ENCODE results near the gene CDCA8. TPM values are rescaled to one million over a fixed set of nuclear protein-coding genes. Genes with fewer than 3 reads are reported as not detected.

CDCA8 gene
- total and polyA plus RNA-seq, 2 experiments from 2014 or later, result 31.6 to 37.9 TPM

- Histone ChIP-seq H4K20me1 (replicated peaks; ENCODE audit: insufficient read depth) (no peaks in the 10 kb centered on the region), H3F3A (replicated peaks; ENCODE audit: low read depth) (no peaks in the 10 kb centered on the region), H3K36me3 (ENCODE audit: insufficient read depth) (no peaks in the 10 kb centered on the region), H3K4me2 (no peak overlapping the region), H2AFZ (no peak overlapping the region), H3K4me3 (no peak overlapping the region), H3K27ac (ENCODE audit: low read depth) (no peak overlapping the region), H3K9me2 (ENCODE audit: insufficient read depth) (no peaks in the 10 kb centered on the region), H3K27me3 (ENCODE audit: insufficient read depth) (no peaks in the 10 kb centered on the region), H3K4me1 (ENCODE audit: insufficient read depth) (no peaks in the 10 kb centered on the region), H3K79me2 (replicated peaks; ENCODE audit: insufficient read depth) (no peaks in the 10 kb centered on the region)
- Mint-ChIP-seq H3K4me1 (no peaks in the 10 kb centered on the region), H3K4me3 (no peak overlapping the region), H3K27me3 (ENCODE audit: insufficient read depth, low read depth, poor library complexity) (peaks cover 3% of the 10 kb centered on the region), H3K9me3 (no peaks in the 10 kb centered on the region; the same call in 2 of the 3 replicates), H3K27ac (no peak overlapping the region), H3K36me3 (ENCODE audit: low read depth) (no peaks in the 10 kb centered on the region)
- no peak for ATAC-seq
- DNase-seq (ENCODE audit: low spot score), result no peak
- TF ChIP-seq, protein P1, sequence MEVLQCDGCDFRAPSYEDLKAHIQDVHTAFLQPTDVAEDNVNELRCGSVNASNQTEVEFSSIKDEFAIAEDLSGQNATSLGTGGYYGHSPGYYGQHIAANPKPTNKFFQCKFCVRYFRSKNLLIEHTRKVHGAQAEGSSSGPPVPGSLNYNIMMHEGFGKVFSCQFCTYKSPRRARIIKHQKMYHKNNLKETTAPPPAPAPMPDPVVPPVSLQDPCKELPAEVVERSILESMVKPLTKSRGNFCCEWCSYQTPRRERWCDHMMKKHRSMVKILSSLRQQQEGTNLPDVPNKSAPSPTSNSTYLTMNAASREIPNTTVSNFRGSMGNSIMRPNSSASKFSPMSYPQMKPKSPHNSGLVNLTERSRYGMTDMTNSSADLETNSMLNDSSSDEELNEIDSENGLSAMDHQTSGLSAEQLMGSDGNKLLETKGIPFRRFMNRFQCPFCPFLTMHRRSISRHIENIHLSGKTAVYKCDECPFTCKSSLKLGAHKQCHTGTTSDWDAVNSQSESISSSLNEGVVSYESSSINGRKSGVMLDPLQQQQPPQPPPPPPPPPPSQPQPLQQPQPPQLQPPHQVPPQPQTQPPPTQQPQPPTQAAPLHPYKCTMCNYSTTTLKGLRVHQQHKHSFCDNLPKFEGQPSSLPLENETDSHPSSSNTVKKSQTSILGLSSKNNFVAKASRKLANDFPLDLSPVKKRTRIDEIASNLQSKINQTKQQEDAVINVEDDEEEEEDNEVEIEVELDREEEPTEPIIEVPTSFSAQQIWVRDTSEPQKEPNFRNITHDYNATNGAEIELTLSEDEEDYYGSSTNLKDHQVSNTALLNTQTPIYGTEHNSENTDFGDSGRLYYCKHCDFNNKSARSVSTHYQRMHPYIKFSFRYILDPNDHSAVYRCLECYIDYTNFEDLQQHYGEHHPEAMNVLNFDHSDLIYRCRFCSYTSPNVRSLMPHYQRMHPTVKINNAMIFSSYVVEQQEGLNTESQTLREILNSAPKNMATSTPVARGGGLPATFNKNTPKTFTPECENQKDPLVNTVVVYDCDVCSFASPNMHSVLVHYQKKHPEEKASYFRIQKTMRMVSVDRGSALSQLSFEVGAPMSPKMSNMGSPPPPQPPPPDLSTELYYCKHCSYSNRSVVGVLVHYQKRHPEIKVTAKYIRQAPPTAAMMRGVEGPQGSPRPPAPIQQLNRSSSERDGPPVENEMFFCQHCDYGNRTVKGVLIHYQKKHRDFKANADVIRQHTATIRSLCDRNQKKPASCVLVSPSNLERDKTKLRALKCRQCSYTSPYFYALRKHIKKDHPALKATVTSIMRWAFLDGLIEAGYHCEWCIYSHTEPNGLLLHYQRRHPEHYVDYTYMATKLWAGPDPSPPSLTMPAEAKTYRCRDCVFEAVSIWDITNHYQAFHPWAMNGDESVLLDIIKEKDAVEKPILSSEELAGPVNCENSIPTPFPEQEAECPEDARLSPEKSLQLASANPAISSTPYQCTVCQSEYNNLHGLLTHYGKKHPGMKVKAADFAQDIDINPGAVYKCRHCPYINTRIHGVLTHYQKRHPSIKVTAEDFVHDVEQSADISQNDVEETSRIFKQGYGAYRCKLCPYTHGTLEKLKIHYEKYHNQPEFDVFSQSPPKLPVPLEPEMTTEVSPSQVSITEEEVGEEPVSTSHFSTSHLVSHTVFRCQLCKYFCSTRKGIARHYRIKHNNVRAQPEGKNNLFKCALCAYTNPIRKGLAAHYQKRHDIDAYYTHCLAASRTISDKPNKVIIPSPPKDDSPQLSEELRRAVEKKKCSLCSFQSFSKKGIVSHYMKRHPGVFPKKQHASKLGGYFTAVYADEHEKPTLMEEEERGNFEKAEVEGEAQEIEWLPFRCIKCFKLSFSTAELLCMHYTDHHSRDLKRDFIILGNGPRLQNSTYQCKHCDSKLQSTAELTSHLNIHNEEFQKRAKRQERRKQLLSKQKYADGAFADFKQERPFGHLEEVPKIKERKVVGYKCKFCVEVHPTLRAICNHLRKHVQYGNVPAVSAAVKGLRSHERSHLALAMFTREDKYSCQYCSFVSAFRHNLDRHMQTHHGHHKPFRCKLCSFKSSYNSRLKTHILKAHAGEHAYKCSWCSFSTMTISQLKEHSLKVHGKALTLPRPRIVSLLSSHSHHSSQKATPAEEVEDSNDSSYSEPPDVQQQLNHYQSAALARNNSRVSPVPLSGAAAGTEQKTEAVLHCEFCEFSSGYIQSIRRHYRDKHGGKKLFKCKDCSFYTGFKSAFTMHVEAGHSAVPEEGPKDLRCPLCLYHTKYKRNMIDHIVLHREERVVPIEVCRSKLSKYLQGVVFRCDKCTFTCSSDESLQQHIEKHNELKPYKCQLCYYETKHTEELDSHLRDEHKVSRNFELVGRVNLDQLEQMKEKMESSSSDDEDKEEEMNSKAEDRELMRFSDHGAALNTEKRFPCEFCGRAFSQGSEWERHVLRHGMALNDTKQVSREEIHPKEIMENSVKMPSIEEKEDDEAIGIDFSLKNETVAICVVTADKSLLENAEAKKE (CRISPR knock-in tag; IDR thresholded peaks at IDR 0.05), result no peak
- TF ChIP-seq STAT1 (IDR thresholded peaks at IDR 0.05; ENCODE audit: unreplicated experiment) (no peak), ZNF114 (CRISPR knock-in tag; IDR thresholded peaks at IDR 0.05) (no peak), CREB1 (CRISPR knock-in tag; IDR thresholded peaks at IDR 0.05; ENCODE audit: low read depth) (no peak), POLR2AphosphoS5 (IDR thresholded peaks at IDR 0.05; ENCODE audit: low read depth) (no peak), EZH2 (IDR thresholded peaks at IDR 0.05; ENCODE audit: low read depth, unreplicated experiment) (no peak), NANOG (IDR thresholded peaks at IDR 0.05; ENCODE audit: borderline replicate concordance) (no peak), ZNF331 (CRISPR knock-in tag; IDR thresholded peaks at IDR 0.05; ENCODE audit: low read depth) (no peak), EZH2phosphoT487 (IDR thresholded peaks at IDR 0.05; ENCODE audit: unreplicated experiment) (no peak), JUNB (IDR thresholded peaks at IDR 0.05; ENCODE audit: unreplicated experiment) (no peak), CTCF (conservative IDR thresholded peaks at IDR 0.05; ENCODE audit: low read depth in 2 of 2) (no peak), ETS1 (IDR thresholded peaks at IDR 0.05) (no peak)
- TF ChIP-seq, protein P2, sequence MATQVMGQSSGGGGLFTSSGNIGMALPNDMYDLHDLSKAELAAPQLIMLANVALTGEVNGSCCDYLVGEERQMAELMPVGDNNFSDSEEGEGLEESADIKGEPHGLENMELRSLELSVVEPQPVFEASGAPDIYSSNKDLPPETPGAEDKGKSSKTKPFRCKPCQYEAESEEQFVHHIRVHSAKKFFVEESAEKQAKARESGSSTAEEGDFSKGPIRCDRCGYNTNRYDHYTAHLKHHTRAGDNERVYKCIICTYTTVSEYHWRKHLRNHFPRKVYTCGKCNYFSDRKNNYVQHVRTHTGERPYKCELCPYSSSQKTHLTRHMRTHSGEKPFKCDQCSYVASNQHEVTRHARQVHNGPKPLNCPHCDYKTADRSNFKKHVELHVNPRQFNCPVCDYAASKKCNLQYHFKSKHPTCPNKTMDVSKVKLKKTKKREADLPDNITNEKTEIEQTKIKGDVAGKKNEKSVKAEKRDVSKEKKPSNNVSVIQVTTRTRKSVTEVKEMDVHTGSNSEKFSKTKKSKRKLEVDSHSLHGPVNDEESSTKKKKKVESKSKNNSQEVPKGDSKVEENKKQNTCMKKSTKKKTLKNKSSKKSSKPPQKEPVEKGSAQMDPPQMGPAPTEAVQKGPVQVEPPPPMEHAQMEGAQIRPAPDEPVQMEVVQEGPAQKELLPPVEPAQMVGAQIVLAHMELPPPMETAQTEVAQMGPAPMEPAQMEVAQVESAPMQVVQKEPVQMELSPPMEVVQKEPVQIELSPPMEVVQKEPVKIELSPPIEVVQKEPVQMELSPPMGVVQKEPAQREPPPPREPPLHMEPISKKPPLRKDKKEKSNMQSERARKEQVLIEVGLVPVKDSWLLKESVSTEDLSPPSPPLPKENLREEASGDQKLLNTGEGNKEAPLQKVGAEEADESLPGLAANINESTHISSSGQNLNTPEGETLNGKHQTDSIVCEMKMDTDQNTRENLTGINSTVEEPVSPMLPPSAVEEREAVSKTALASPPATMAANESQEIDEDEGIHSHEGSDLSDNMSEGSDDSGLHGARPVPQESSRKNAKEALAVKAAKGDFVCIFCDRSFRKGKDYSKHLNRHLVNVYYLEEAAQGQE (IDR thresholded peaks at IDR 0.05; ENCODE audit: unreplicated experiment), result no peak
Observed at GRCh38 chr1:37741130-37741529, 48.8 kb downstream of the CDCA8 start.
